Hematopoietic multipotent progenitor cell treated with erythropoietin and hydrocortisone succinate and interleukin-3 and kit ligand, for 15 days (in vitro differentiated cells): ENCODE data around the gene METTL8.

Experiments
- DNase-seq: peaks from one replicate; pipeline ENCODE4 v3.0.0-alpha.2; 2015; ENCODE audit warnings: low spot score

The METTL8 gene

DNA sequence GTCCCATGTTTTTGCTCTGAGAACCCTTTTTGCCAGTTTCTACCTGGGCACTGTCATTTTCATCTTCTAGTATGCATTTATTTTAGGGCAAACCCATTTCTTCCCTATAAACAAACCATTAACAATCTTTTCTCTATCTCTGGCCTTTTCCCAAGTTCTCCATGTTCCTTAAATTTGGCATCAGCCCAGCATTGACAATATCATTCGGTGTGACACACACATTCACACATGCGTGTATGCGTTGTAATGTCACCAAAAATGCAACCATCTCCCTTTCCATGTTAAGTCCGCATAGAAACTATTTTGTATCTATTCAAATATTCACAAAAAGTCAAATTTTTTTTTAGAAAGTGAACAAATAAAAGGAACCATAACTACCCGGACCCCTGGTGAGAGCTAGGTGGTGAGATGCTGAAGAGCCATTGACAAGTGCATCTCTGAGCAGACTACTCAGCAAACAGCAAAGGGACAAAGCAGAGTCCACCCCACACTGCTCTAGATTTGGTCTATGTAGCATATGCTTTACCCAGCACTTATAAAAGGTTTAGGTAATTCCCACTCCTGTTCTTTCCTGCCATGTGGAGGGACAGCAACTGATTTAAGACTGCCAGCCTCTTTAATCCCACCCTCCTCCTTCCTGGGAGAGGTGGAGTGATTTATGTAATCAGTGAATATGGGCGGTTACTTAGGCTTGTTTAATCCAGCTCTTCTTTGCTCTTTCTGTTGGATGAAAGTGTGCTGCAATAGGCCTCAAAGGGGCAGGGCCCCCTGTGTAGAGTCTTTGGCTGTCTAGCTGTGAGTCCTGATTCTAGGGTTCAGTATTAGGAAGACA, 124.1 kb downstream of the METTL8 start:
- no peak for DNase-seq

DNA sequence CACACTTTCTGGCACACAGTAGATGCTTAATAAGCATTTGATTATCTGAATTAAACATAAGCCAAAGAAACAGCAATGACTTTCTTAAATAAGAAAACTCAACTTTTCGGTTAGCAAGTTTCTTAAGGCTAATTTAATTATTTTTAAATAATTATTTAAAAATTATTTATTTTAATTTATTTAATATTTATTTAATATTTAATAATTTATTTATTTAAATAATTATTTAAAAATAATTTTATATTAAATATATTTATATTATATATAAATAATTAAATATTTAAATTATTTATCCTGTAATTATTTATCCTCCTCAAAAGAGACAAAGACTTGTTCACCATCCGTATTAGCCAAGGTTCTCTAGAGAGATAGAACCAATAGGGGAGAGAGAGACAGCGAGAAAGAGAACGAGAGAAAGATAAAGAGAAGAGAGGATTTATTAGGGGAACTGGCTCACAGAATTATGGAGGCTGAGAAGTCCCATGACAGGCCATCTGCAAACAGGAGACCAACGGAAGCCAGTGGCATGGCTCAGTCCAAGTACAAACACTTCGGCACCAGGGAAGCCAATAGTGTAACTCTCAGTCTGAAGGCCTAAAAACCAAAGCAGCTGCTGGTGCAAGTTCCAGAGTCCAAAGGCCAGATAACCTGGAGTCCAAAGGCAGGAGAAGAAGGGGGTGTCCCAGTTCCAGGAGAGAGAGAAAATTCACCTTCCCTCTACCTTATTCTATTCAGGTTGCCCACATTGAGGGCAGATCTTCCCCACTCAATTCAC, 125.3 kb downstream of the METTL8 start:
- DNase-seq, result no peak

DNA sequence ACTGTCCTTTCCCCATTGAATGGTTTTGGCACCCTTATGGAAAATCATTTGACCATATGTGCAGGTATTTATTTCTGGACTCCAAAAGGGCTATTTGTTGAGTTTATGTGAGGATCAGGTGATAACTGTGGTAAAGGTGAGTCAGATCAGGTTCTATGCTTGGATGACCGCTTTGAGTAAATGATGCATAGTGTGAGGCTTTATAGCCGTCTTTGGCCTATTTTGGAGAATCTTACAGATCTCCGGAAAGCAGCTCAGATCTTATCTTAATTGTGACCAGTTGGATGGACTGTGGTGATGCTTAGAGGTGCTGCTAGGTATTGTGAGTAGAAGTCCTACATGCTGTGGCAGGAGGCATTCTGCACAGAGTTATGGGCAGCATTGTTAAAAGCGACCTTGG, 126.2 kb downstream of the METTL8 start:
- DNase-seq, result no peak

DNA sequence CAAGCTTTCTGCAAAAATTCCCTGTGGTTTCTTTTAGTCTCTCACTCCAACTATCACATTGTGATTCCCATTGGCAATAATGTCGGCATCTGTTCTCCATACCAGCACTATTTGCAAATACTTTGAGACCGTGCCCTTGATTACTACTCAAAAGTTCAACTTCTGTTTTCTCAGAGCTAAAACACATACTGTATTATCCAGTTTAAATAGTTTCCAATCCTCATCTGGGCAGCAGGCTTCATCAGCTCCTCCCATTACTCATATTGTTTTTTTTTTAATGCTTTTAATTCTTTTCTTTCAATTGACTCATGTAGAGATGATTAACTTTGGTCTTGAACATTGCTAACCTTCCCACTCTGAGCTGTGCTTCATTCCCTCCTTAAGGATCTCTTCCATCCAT, 135.8 kb downstream of the METTL8 start:
- no peak for DNase-seq

DNA sequence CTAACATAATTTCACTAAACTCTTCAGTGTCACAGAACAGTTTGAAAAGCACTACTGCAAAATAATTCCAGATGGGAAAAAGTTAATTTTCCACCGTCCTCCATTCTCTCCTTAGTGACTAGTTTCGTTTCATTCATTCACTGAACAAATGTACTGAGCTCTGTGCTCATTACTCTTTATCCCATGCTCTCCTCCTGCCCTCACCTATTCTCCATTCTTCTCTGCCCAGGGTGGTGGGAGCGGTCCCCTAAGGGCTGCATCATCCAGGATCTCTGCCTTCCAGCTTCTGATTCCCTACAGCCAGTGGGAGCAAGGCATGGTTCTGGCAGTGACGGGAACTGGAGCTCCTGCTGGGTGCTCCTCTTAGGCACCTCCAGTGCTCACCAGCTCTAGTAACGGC, 139.2 kb downstream of the METTL8 start:
- no peak for DNase-seq

DNA sequence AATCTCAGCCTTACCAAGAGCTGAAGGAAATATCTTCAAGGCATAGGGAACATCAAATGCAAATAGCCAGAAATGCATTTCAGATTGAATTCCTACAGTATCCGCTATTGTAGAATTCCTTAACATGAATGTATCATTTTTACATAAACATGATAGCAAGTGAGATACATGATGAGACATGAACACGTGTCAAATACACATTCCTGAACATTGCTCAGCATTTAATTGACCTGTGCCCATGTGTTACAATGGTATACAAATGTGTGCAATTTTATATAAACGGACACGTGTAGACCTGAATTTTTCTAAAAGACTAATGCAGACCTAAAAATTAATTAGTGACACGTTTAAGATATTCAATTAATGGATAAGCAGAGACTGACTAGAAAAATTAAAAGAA, 140.1 kb downstream of the METTL8 start:
- no peak for DNase-seq

DNA sequence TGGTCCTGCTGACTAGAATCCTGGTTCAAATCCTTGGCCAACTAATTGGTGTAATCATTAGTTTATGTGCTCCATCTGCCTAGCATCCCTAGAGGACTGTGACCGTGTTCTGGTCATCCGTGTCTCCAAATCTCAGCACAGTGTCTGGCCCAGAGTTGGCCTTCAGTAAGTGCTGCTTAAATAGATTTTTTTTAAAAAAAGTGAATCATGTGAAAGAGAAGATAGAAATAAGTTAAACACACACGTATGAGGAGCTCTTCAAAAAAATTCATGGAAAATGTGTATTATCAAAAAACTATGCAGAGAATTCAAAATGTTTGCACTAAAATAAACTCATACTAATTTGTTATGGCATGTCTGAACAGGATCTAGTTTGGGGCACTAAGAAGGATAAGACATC, 143.8 kb downstream of the METTL8 start:
- DNase-seq, result no peak

DNA sequence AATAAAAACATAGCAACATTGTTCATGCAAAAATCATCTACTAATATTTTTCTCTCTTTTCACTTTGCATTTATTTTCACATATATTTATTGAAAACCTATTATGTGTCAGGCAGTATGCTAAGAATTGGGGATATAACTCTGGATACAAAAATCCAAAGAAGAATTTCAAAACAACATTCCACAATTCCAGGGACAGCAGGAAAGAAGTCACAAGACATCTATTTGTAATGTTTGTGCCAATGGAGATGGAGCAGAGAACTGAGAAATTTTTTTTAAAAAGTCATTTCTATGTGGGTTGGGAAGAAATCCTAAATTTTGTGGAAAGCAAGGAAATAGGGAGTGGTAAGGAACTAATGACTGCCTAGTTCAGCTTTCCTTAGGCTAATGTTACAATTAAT, 144.5 kb downstream of the METTL8 start:
- no peak for DNase-seq

DNA sequence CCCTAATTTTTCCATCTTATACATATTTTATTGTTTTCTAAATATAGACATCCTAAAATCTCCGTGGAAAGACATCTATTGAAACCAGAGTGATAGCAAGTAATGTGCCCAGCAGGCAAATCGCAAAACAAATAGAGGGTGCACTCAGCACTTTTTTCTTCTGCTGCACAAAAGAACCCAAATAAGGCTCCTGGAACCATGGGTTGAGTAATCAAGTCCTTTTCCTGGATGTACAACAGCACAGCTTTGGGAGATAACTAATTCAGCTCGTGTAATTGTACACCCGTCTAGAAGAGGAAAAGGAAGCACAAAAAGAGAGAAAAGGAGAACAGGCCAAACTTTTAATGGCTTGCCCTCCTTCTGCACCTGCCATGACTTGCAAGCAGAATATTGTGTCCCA, 146.2 kb downstream of the METTL8 start:
- DNase-seq, result no peak

DNA sequence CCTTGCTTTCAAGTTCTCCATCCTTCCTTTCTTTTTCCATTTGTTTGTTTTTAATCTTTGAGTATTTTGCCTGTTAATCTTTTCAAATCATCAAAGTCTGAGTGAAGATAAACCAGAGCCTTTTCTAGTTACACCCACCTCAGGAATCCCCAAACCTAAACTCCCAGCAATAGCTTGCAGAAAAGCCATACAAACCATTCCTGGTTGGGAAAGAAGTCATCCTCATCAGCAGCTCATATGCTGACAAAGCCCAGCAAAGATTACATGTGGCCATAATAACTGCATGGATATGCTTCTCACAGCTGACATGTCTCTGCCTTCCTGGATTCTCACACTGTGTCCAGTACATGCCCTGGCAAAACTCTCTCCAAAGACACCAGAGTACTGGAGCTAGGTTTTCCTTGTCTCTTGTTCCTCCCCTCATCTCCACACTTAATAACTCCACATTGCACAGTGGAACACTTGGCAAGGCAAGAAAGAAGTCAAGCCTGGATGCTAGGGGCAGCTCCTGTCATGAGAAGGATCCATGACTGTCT, 146.7 kb downstream of the METTL8 start:
- no peak for DNase-seq

DNA sequence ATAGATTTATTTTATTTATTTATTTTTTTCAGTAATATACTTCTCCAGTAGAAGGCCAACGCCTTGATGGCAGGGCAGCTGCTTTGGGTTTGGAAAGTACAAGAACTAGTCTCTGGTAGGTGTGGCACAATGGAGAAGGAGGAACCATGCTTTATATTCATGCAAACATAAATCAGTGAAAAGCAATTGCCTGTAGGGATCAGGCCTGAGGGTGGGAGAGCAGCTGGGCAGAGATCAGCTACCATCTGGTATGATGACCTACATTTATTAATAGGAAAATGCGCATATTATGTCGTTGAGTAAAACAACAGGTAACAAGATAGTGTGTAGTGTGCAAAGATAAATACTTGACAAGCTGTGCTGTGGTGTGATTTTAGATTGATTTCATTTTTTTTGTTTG, 152.7 kb downstream of the METTL8 start:
- DNase-seq, result no peak

DNA sequence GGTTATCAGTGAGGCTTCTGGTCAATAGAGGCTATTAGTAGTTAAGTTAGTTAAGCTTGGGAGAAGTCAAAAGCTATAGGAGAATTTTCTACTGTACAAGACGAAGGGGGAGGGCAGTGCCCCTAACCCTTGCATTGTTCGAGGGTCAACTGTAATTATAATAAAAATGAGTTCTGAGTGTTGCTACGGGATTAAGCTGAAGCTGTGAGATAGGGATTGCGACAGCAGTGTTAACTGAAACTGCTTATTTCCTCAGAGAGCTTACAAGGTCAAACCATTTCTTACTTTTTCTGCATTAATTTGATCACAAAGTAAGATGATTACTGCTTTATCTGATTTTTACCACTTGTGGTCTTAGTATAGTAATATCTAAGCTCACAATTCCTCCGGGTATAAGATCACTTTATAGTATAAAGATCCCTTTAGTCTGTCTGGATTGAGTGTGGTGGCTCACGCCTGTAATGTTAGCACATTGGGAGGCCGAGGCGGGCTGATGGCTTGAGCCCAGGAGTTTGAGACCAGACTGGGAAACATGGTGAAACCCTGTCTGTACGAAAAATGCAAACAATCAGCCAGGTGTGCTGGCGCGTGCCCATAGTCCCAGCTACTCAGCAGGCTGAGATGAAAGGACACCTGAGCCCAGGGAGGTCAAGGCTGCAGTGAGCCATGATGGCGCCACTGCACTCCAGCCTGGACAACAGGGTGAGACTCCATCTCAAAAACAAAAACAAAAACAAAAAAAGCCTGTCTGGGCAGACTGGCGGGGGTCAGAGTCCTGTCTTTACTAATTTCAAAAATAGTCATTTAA, 153.6 kb downstream of the METTL8 start:
- DNase-seq, result no peak

DNA sequence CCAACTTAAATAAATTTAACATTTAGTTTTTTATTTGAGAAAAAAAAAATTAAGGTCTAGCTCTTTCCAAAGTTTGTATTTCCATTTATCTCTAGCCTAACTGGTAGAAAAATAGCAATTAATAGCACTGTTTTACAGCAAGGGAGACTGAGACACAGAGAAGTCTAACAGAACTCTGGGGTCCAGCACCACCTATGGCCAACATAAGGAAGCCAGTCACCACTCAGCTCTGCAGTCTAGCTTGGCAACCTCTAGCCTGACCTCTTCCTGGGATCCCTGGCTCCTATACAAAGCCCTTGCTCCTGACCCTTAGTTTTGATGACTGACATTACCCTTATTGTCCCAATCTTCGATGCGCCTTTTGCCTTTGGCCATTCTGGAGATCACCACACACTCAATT, 159.0 kb downstream of the METTL8 start:
- no peak for DNase-seq

DNA sequence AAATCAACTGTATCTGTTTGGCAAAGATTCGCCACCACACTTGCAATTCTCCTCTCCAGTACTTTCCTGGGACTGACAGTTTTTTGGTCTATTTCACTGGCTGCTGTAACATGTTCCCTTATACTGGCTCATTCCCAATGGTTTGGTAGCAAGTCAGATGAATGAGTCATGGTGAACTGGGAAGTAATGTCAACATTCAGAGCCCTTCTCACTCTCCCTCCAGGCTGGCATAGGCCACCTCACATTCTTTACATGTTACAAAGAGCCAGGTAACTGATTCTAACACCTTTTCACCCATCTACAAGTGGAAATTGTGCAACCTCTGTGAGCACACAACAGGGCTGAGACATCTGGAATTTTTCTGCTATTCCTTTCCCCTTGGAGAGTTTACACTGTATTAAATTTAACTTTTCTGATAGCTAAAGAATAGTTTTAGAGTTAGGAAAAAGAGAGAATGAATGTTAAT, 161.8 kb downstream of the METTL8 start:
- no peak for DNase-seq

DNA sequence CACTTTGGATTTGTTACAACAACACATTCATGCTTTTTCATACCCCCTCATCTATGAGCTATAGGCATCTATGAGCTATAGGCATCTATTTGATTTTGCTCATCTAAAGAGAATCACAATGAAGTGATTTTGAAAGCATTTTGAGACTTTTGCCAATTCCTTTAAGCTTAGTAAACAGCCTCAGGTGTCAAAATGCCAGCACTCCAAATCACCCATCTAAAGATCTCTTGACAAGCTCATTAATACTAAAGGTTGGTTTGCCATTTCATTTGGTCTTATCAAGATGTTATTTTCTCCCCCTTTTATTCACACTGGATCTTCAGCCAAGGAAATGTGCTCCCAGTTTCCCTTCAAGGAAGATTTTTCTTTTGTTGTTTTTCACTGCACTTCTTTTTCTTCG, 162.4 kb downstream of the METTL8 start:
- DNase-seq, result no peak

DNA sequence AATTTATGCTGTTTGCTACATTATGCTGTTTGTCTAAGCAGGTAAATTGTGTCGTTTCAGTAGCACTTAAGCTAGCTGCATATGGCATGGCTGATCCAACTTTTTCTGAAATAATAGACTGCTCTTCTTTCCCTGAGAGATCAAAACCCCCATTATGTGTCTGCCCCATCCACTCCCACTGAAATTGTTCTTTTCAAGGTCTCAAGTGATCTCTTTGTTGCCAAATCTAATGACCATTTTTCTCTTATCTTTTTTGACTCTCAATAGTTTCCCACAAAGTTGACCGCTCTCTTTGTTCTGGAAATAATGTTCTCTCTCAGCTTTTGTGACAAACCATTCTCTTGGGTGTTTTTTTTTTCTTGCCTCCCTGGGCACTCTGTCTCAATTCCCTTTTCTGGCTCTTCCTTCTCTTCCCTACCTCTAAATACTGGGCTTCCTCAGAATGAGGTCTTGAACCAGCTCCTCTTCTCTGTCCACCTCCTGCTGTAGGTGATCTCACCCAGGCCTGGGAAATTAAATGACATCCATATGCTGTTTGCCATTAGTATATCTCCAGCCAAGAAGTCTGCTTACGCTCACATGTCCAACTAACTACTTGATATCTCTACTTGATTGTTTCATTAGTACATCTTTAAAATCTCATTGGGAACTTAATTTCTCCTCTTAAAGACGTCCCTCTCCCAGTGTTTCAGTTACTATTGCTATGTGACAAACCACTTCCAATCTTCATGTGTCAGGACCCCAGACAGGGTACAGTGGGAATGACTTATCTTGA, 165.7 kb downstream of the METTL8 start:
- DNase-seq, result no peak
